Measurements from ENCODE around the gene ANGPTL8. TPM values are rescaled to one million over a fixed set of nuclear protein-coding genes. Genes with fewer than 3 reads are reported as not detected.

ANGPTL8 gene
- total and polyA plus RNA-seq, 9 of the 15 experiments (the other 6 are each of a cell fraction or from before 2014, with no cell fraction given), result not detected

DNA sequence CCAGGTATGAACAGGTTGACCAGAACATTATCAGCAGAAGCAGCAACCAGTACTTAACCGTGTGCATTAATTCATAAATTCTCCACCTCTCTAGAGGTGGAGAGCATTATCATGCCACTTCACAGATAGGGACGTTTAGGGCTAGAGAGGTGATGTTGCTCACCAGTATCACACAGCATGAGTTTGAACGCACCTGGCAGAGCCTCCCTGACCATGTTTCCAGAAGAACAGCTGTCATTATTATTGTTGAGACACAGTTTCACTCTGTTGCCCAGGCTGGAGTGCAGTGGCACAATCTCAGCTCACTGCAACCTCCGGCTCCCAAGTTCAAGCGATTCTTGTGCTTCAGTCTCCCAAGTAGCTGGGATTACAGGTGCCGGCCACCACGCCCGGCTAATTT, 48.9 kb upstream of the ANGPTL8 start:
- H3K27me3 ChIP-seq (ENCODE audit: control insufficient read depth in 2 of 2, insufficient read depth in 2 of 2, low read length in 2 of 2), result no peaks in the 10 kb centered on the region
- 0 out of 2 replicates have a peak, but pooled peaks cover 1% of the 10 kb centered on the region for H3K9me3 ChIP-seq (replicated peaks; ENCODE audit: control insufficient read depth, insufficient read depth, low read depth, low read length)
- peaks cover 51% of the 10 kb centered on the region for H3K36me3 ChIP-seq (ENCODE audit: control insufficient read depth, insufficient read depth, low read length)
- BruUV-seq (replicated peaks), result no TSS peak
- ChIA-PET CTCF (ENCODE audit: low intra/inter-chr PET ratio) (no interaction called here), POLR2A (interaction anchor here (0.7 to 2.4 kb wide), 3 partner anchors 34 to 55 kb away, joined by 3 to 5 read pairs (median 3); no protein-coding TSS in a partner anchor)
- H4K20me1 ChIP-seq (replicated peaks; ENCODE audit: control insufficient read depth, insufficient read depth, low read length), result no peaks in the 10 kb centered on the region
- H3K27ac ChIP-seq (ENCODE audit: extremely low read depth, low read depth, low read length), result no peak overlapping the region
- no peak overlapping the region for H3K4me2 ChIP-seq (ENCODE audit: insufficient read depth, low read length)
- H3K9ac ChIP-seq (ENCODE audit: insufficient read depth in 1 of 2, low read depth in 2 of 2, low read length in 2 of 2), result no peak overlapping the region
- H3K4me3 ChIP-seq, result no peak overlapping the region
- 85% methylated on average over 8 of the region's 8 CpGs for WGBS (ENCODE audit: insufficient coverage, low coverage, missing lambda C conversion rate)
- H2AFZ ChIP-seq (ENCODE audit: low read depth, low read length), result no peak overlapping the region
- peaks cover 10 to 49% of the 10 kb centered on the region in 2 experiments; a peak in 4 of 5 replicates for H3K4me1 ChIP-seq (replicated peaks in 1 of 2; ENCODE audit: control insufficient read depth in 2 of 2, insufficient read depth in 2 of 2, low read length in 2 of 2)
- intact Hi-C loops (cut with micrococcal nuclease), result no loop called here
- ATAC-seq (no peak), FAIRE-seq (no peak), DNase-seq (ENCODE audit: extremely low read depth in 1 of 4, low spot score in 3 of 4) (no peak)
- H3K9me1 ChIP-seq (ENCODE audit: control insufficient read depth, insufficient read depth, low read length), result peaks cover 2% of the 10 kb centered on the region
- in situ Hi-C loops (cut with MboI), result no loop called here
- 0 out of 3 replicates have a peak, but pooled peaks cover 1% of the 10 kb centered on the region for H3K79me2 ChIP-seq (ENCODE audit: control insufficient read depth, insufficient read depth, low read length)
- TF ChIP-seq, protein P1, sequence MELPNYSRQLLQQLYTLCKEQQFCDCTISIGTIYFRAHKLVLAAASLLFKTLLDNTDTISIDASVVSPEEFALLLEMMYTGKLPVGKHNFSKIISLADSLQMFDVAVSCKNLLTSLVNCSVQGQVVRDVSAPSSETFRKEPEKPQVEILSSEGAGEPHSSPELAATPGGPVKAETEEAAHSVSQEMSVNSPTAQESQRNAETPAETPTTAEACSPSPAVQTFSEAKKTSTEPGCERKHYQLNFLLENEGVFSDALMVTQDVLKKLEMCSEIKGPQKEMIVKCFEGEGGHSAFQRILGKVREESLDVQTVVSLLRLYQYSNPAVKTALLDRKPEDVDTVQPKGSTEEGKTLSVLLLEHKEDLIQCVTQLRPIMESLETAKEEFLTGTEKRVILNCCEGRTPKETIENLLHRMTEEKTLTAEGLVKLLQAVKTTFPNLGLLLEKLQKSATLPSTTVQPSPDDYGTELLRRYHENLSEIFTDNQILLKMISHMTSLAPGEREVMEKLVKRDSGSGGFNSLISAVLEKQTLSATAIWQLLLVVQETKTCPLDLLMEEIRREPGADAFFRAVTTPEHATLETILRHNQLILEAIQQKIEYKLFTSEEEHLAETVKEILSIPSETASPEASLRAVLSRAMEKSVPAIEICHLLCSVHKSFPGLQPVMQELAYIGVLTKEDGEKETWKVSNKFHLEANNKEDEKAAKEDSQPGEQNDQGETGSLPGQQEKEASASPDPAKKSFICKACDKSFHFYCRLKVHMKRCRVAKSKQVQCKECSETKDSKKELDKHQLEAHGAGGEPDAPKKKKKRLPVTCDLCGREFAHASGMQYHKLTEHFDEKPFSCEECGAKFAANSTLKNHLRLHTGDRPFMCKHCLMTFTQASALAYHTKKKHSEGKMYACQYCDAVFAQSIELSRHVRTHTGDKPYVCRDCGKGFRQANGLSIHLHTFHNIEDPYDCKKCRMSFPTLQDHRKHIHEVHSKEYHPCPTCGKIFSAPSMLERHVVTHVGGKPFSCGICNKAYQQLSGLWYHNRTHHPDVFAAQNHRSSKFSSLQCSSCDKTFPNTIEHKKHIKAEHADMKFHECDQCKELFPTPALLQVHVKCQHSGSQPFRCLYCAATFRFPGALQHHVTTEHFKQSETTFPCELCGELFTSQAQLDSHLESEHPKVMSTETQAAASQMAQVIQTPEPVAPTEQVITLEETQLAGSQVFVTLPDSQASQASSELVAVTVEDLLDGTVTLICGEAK (IDR thresholded peaks at IDR 0.05), result no peak
- TF ChIP-seq, protein P1 (CRISPR knock-in tag; IDR thresholded peaks at IDR 0.05), result no peak
- TF ChIP-seq L3MBTL2 (IDR thresholded peaks at IDR 0.05), result no peak
- no peak for TF ChIP-seq MYBL2 (IDR thresholded peaks at IDR 0.05; ENCODE audit: low read depth)
- TF ChIP-seq MYBL2 (CRISPR knock-in tag; IDR thresholded peaks at IDR 0.05; ENCODE audit: borderline replicate concordance), result no peak
- no peak for TF ChIP-seq ETS2 (tag; IDR thresholded peaks at IDR 0.05; ENCODE audit: borderline replicate concordance, poor library complexity, severe bottlenecking)
- no peak for TF ChIP-seq TBL1XR1 (IDR thresholded peaks at IDR 0.05; ENCODE audit: low read length in 2 of 2)
- TF ChIP-seq CAMTA2 (CRISPR knock-in tag; conservative IDR thresholded peaks at IDR 0.05), result no peak
- TF ChIP-seq, protein P2, sequence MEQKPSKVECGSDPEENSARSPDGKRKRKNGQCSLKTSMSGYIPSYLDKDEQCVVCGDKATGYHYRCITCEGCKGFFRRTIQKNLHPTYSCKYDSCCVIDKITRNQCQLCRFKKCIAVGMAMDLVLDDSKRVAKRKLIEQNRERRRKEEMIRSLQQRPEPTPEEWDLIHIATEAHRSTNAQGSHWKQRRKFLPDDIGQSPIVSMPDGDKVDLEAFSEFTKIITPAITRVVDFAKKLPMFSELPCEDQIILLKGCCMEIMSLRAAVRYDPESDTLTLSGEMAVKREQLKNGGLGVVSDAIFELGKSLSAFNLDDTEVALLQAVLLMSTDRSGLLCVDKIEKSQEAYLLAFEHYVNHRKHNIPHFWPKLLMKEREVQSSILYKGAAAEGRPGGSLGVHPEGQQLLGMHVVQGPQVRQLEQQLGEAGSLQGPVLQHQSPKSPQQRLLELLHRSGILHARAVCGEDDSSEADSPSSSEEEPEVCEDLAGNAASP (IDR thresholded peaks at IDR 0.05), result no peak
- no peak for TF ChIP-seq ZNF586 (CRISPR knock-in tag; conservative IDR thresholded peaks at IDR 0.05)
- TF ChIP-seq RBFOX2 (IDR thresholded peaks at IDR 0.05; ENCODE audit: low read depth, low read length), result no peak
- no peak for TF ChIP-seq NFE2L1 (tag; IDR thresholded peaks at IDR 0.05; ENCODE audit: borderline replicate concordance, low read depth)

All from K562 (cell line).